ENCODE data around the gene SMCO4.

- TF ChIP-seq CTCF (IDR thresholded peaks at IDR 0.05), result no peak
- no peak for TF ChIP-seq EZH2phosphoT487 (IDR thresholded peaks at IDR 0.05)
These were observed 25.5 kb upstream of the SMCO4 start for GRCh38 chr11:93568726-93569125.
